CD4-positive, CD25-positive, alpha-beta regulatory T cell (primary cell): Measurements from ENCODE around the gene KLK4. TPM values are rescaled to one million over a fixed set of nuclear protein-coding genes. Genes with fewer than 3 reads are reported as not detected.

Experiments
- ATAC-seq, 2 donors: fragments of 150-1000 bp; cut with Tn5 transposase; one replicate each; pipeline ENCODE4 v1.10.0; 2021; ENCODE audit warnings: low read depth in 2 of 2, moderate number of reproducible peaks in 2 of 2, moderate library complexity in 1 of 2
- DNase-seq, 3 donors: peaks; one replicate each; pipeline versions ENCODE4 v3.0.0 to v3.0.0-alpha.2; 2012 to 2022; ENCODE audit warnings: mixed read lengths in 1 of 3
- H3K27ac ChIP-seq: one replicate; pipeline ENCODE4 v1.7.0; 2013; ENCODE audit warnings: mild to moderate bottlenecking, low read length; ENCODE audit not compliant: insufficient read depth, poor library complexity, severe bottlenecking
- H3K27me3 ChIP-seq: one replicate; pipeline ENCODE4 v1.7.0; 2013; ENCODE audit warnings: low read length; ENCODE audit not compliant: control insufficient read depth, insufficient read depth
- H3K36me3 ChIP-seq: one replicate; pipeline ENCODE4 v1.7.0; 2013; ENCODE audit warnings: mild to moderate bottlenecking, low read length, moderate library complexity; ENCODE audit not compliant: control insufficient read depth, insufficient read depth
- H3K4me1 ChIP-seq: 2 replicates; pipeline ENCODE4 v1.7.0; 2013; ENCODE audit warnings: mild to moderate bottlenecking, low read length; ENCODE audit not compliant: insufficient read depth, control insufficient read depth, poor library complexity, severe bottlenecking
- H3K4me3 ChIP-seq: one replicate; pipeline ENCODE4 v1.7.0; 2013; ENCODE audit warnings: low read depth, mild to moderate bottlenecking, low read length, moderate library complexity
- H3K9me3 ChIP-seq, 2 experiments: 1 replicate in 1 of 2; 2 replicates in 1 of 2; pipeline ENCODE4 v1.7.0; 2013; ENCODE audit warnings: low read length in 2 of 2, mild to moderate bottlenecking in 1 of 2, moderate library complexity in 1 of 2; ENCODE audit not compliant: control insufficient read depth in 2 of 2
- H3K27ac Mint-ChIP-seq, 3 donors: one replicate each; pipeline ENCODE4 v1.8.0; 2020 to 2022; ENCODE audit warnings: mild to moderate bottlenecking in 3 of 3, mixed read lengths in 3 of 3, moderate library complexity in 2 of 3
- H3K27me3 Mint-ChIP-seq: one replicate; pipeline ENCODE4 v1.8.0; 2022; ENCODE audit warnings: mild to moderate bottlenecking, mixed read lengths
- H3K36me3 Mint-ChIP-seq: one replicate; pipeline ENCODE4 v1.8.0; 2020; ENCODE audit warnings: mixed read lengths
- H3K4me1 Mint-ChIP-seq, 4 donors: one replicate each; pipeline ENCODE4 v1.8.0; 2020 to 2022; ENCODE audit warnings: mixed read lengths in 4 of 4, mild to moderate bottlenecking in 1 of 4
- H3K4me3 Mint-ChIP-seq, 4 donors: one replicate each; pipeline ENCODE4 v1.8.0; 2020 to 2022; ENCODE audit warnings: mild to moderate bottlenecking in 4 of 4, mixed read lengths in 4 of 4, moderate library complexity in 3 of 4
- H3K9me3 Mint-ChIP-seq, 7 donors: one replicate each; pipeline ENCODE4 v1.8.0; 2020 to 2022; ENCODE audit warnings: mixed read lengths in 7 of 7, mild to moderate bottlenecking in 3 of 7, moderate library complexity in 2 of 7
- polyA plus RNA-seq, 4 donors: library from polyadenylated mRNA; unstranded; fragments of 300-500 nt; fragmentation: Illumina TruSeq; gene quantifications; one replicate each; pipeline ENCODE4 v1.2.3, GENCODE V29; 2021
- total RNA-seq: library from RNA; stranded (reverse); gene quantifications from one replicate; pipeline ENCODE4 v1.2.3, GENCODE V29; 2022

Gene KLK4
- total and polyA plus RNA-seq, 5 donors from 2014 or later: not detected

- Mint-ChIP-seq H3K36me3 (no peaks in the 10 kb centered on the region), H3K9me3 (no peaks in the 10 kb centered on the region), H3K27ac (no peak overlapping the region), H3K4me3 (no peak overlapping the region), H3K27me3 (peaks cover 10% of the 10 kb centered on the region), H3K4me1 (peaks cover 0 to 5% (median 0%) of the 10 kb centered on the region in 4 donors)
- no peak overlapping the region for H3K27ac ChIP-seq
- peaks cover 3% of the 10 kb centered on the region for H3K27me3 ChIP-seq
- no peak for DNase-seq
- H3K9me3 ChIP-seq: no peaks in the 10 kb centered on the region
- H3K4me1 ChIP-seq: no peaks in the 10 kb centered on the region
- no peak overlapping the region for H3K4me3 ChIP-seq
- no peak for ATAC-seq
- no peaks in the 10 kb centered on the region for H3K36me3 ChIP-seq
Measured at GRCh38 chr19:50875795-50876422, 35.3 kb downstream of the KLK4 start.

- no peak for ATAC-seq
- Histone ChIP-seq H3K4me1 (no peaks in the 10 kb centered on the region), H3K27me3 (no peaks in the 10 kb centered on the region), H3K9me3 (no peaks in the 10 kb centered on the region), H3K4me3 (no peak overlapping the region), H3K36me3 (no peaks in the 10 kb centered on the region), H3K27ac (no peak overlapping the region)
- Mint-ChIP-seq H3K9me3 (no peaks in the 10 kb centered on the region), H3K4me3 (no peak overlapping the region), H3K27me3 (peaks cover 5% of the 10 kb centered on the region), H3K27ac (no peak overlapping the region), H3K4me1 (peaks cover 0 to 5% (median 0%) of the 10 kb centered on the region in 4 donors), H3K36me3 (no peaks in the 10 kb centered on the region)
- no peak for DNase-seq
Measured at GRCh38 chr19:50874211-50874610, 37.0 kb downstream of the KLK4 start.

- Mint-ChIP-seq H3K36me3 (no peaks in the 10 kb centered on the region), H3K9me3 (no peaks in the 10 kb centered on the region), H3K4me1 (no peaks in the 10 kb centered on the region), H3K4me3 (no peak within 1 kb of the TSS), H3K27me3 (peaks cover 5% of the 10 kb centered on the region), H3K27ac (no peak within 1 kb of the TSS)
- H3K4me1 ChIP-seq: no peaks in the 10 kb centered on the region
- H3K27ac ChIP-seq: no peak within 1 kb of the TSS
- peaks cover 2% of the 10 kb centered on the region for H3K27me3 ChIP-seq
- DNase-seq (no peak), ATAC-seq (no peak)
- H3K9me3 ChIP-seq: no peaks in the 10 kb centered on the region
- H3K36me3 ChIP-seq: no peaks in the 10 kb centered on the region
- no peak within 1 kb of the TSS for H3K4me3 ChIP-seq
Measured at GRCh38 chr19:50873056-50873455, 38.1 kb downstream of the KLK4 start, which contains the start of gene KLK2. Gene KLK2 (plus strand): TSS chr19:50873439. CDS start chr19:50873474, 35 bp downstream.

- peaks cover 18% of the 10 kb centered on the region for H3K27me3 Mint-ChIP-seq
Measured at GRCh38 chr19:50870417-50871089, 40.6 kb downstream of the KLK4 start.

GRCh38 chr19:50869479-50869878 is 41.7 kb downstream of the KLK4 start:
- no peak overlapping the region for H3K4me3 Mint-ChIP-seq

More at GRCh38 chr19:50870417-50871089, 40.6 kb downstream of the KLK4 start:
- Histone ChIP-seq H3K9me3 (no peaks in the 10 kb centered on the region), H3K27me3 (peaks cover 2% of the 10 kb centered on the region), H3K27ac (no peak overlapping the region), H3K36me3 (no peaks in the 10 kb centered on the region), H3K4me3 (no peak overlapping the region), H3K4me1 (no peaks in the 10 kb centered on the region)
- DNase-seq (no peak), ATAC-seq (no peak)
- Mint-ChIP-seq H3K36me3 (no peaks in the 10 kb centered on the region), H3K27ac (no peak overlapping the region), H3K4me1 (no peaks in the 10 kb centered on the region), H3K9me3 (no peaks in the 10 kb centered on the region), H3K4me3 (no peak overlapping the region)

GRCh38 chr19:50861496-50862286 is 49.5 kb downstream of the KLK4 start:
- Mint-ChIP-seq H3K27me3 (peaks cover 36% of the 10 kb centered on the region), H3K4me1 (no peaks in the 10 kb centered on the region), H3K36me3 (no peaks in the 10 kb centered on the region), H3K9me3 (peaks cover 0 to 15% (median 0%) of the 10 kb centered on the region in 7 donors), H3K4me3 (no peak overlapping the region), H3K27ac (no peak overlapping the region)
- ATAC-seq: no peak
- Histone ChIP-seq H3K27me3 (no peaks in the 10 kb centered on the region), H3K27ac (no peak overlapping the region), H3K36me3 (no peaks in the 10 kb centered on the region), H3K4me1 (no peaks in the 10 kb centered on the region), H3K9me3 (peaks cover 0 to 4% of the 10 kb centered on the region in 2 experiments), H3K4me3 (no peak overlapping the region)
- DNase-seq: no peak

More at GRCh38 chr19:50869479-50869878, 41.7 kb downstream of the KLK4 start:
- Mint-ChIP-seq H3K36me3 (no peaks in the 10 kb centered on the region), H3K9me3 (no peaks in the 10 kb centered on the region), H3K4me1 (no peaks in the 10 kb centered on the region), H3K27ac (no peak overlapping the region), H3K27me3 (peaks cover 18% of the 10 kb centered on the region)
- DNase-seq (no peak), ATAC-seq (no peak)
- no peak overlapping the region for H3K4me3 ChIP-seq
- no peak overlapping the region for H3K27ac ChIP-seq
- H3K36me3 ChIP-seq: no peaks in the 10 kb centered on the region
- no peaks in the 10 kb centered on the region for H3K4me1 ChIP-seq
- no peaks in the 10 kb centered on the region for H3K9me3 ChIP-seq
- peaks cover 2% of the 10 kb centered on the region for H3K27me3 ChIP-seq

- Mint-ChIP-seq H3K4me1 (no peaks in the 10 kb centered on the region), H3K9me3 (peaks cover 0 to 15% (median 0%) of the 10 kb centered on the region in 7 donors), H3K36me3 (no peaks in the 10 kb centered on the region), H3K4me3 (no peak overlapping the region), H3K27me3 (peaks cover 30% of the 10 kb centered on the region), H3K27ac (no peak overlapping the region)
- no peaks in the 10 kb centered on the region for H3K4me1 ChIP-seq
- DNase-seq (no peak), ATAC-seq (no peak)
- H3K27me3 ChIP-seq: no peaks in the 10 kb centered on the region
- peaks cover 0 to 4% of the 10 kb centered on the region in 2 experiments for H3K9me3 ChIP-seq
- H3K4me3 ChIP-seq: no peak overlapping the region
- no peaks in the 10 kb centered on the region for H3K36me3 ChIP-seq
- H3K27ac ChIP-seq: no peak overlapping the region
Measured at GRCh38 chr19:50861010-50861409, 50.2 kb downstream of the KLK4 start.
